Measurements from ENCODE around the gene TIMM29.
A peak's percentile ranks its signal among the peaks of the same experiment; 100 is the strongest.
"Not testable (repeated sequence)": the region's sequence is repeated elsewhere in the genome, so short reads cannot be mapped to it uniquely, and the experiment has no call there.

The TIMM29 gene

DNA sequence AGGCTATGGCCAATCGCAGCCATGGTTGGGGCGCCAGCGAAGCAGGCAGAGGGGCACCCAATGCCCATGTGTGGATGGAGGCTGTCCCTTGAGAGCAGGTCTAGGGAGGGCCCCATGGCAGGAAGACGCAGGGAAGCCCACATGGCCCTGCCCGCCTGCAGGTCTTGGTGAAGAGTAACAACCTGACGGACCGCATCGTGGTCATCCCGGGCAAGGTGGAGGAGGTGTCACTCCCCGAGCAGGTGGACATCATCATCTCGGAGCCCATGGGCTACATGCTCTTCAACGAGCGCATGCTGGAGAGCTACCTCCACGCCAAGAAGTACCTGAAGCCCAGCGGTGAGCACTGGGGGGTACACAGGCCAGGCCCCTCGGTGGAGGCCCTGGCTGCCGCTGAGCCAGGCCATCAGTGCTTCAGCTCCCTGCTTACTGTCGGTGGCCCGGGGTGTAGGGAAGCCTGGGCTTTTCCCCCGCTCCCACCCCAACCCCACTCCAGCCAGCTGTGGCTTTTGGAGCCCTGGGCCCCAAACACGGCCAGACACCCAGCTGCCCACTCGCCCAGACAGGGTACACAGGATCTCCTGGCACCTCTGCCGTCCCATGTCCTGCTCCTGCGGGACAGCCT lies 14.8 kb upstream of the TIMM29 start:
- DNase-seq: no peak

DNA sequence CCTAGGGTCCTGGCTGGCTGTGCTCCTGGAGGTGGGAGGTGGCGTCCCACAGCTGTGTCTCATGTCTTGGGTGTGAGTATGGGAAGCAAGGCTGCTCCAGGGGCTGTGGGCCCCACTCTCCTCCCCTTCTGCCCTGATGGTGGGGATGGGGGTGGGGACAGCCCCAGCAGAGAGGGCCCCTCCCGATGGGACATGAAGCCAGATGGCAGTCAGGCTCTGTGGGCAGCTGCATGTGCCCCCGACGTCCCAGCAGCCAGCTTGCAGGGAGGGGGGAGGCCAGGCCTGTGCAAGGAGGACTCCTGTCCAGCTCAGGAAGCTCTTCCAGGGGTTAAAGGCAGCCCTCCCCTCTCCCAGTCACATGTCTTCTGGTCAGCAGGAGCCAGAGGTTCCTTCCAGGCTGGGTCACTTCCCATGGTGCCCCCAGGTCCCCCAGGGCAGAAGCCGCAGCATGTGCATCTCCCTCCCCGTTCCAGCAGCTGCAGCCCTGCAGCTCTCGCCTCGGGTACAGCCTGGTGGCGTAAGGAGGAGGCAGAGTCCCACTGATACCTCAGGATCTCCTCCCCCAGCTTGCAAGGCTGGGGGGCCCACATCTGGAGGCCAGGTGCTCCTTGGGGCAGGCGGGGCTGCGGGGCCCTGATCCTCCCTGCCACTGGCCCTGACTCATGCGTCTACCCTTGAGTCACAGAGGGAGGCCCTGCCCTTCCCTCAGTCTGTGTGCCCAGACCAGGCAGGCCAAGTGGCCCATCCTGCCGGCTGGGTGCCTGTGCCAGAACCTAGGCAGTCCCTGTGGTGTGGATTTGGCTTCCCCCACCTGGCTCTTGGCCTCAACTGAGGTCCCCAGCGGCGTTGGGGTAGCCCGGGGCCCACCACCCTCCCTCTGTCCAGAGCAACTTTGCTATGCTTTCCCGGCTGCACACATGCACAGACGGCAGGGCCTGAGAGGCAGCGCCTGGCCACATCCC lies 13.2 kb upstream of the TIMM29 start:
- no peak for DNase-seq

DNA sequence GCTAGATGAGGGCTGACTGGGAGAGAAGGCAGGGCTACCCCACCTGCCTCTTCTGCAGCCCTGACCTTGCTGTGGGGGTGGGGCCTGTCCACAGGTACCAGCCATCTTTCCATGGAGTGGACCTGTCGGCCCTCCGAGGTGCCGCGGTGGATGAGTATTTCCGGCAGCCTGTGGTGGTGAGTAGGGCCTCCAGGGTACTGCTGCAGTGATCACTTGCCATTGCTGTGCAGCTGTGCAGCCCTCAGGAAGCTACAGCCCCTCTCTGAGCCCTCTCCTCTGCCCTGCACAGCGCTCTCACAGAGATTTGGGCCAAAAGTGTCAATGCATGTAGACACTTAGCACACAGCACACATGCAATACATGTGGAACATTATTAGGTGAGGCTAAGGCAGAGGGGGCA lies 12.0 kb upstream of the TIMM29 start:
- no peak for DNase-seq

DNA sequence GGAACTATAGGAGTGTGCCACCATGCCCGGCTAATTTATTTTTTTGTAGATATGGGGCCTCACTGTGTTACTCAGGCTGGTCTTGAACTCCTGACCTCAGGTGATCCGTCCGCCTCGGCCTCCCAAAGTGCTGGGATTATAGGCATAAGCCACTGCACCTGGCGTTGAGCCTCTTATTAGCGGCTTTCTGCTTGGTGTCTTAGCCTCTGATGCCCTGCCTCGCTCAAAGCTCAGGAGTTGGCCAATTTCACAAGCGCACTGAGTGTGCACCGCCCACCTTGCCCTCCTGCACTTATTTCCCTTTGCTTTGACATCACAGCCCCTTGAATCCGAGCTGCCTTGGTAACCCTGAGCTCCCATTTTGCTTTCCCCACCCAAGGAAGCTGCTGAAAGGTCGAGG lies 10.3 kb upstream of the TIMM29 start:
- DNase-seq: no peak

DNA sequence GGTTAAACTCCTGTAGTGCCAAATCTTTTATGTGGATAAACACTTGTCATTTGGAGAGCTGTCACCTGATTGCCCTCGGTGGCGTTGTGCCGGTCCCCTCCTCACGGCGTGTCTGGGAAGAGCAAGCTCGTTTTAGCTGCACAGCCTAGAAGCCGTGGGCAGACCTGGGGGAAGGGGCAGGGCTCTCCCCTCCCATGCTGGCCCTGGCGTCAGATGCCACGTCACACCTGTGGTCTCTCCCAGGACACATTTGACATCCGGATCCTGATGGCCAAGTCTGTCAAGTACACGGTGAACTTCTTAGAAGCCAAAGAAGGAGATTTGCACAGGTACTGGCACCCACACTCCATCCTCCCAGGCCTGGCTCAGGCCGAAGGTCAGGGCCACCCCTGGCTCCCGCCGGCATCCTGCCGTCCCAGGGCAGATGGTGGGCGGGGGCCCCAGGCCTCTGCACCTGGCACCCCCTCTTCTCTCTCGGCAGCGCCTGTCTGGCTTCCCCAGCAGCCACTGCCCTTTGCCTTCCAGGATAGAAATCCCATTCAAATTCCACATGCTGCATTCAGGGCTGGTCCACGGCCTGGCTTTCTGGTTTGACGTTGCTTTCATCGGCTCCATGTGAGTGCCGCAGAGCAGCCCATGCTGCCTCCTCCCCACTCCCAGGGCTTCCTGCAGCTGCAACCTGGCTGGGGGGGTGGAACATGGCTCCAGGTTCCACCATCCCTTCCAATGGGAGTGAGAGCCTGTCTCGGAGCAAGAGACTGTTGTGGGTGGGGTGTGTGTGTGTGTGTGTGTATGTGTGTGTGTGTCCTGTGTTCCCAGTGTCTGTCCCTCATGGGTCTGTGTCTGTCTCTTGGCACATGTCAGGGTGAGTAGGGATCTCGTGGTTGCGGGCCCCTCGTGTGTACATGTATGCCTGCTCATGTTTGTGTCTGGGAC lies 9.0 kb upstream of the TIMM29 start:
- DNase-seq: no peak

DNA sequence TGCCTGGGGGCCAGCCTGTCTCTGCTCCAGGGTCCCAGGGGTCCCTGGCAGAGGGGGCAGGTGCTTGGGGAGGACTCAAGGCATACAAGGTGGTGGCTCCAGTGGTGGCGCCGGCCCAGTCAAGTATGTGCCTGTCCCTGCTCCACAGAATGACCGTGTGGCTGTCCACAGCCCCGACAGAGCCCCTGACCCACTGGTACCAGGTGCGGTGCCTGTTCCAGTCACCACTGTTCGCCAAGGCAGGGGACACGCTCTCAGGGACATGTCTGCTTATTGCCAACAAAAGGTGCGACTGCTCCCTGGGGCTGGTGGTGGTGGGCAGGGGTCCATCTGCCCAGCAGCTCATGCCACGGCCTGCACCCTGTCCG lies 8.3 kb upstream of the TIMM29 start:
- DNase-seq: no peak

DNA sequence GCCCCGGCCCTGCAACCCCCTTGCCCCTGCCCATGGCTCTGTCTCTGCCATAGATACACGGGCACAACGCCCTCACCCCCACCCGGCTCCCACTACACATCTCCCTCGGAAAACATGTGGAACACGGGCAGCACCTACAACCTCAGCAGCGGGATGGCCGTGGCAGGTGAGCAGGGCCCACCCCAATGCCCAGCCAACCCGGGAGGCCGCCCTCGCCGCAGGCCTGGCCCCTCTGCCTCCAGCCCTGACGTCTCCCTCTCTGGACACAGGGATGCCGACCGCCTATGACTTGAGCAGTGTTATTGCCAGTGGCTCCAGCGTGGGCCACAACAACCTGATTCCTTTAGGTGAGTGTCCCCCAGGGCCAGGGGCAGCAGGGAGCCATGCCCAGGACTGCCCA lies 7.8 kb upstream of the TIMM29 start:
- DNase-seq: no peak

DNA sequence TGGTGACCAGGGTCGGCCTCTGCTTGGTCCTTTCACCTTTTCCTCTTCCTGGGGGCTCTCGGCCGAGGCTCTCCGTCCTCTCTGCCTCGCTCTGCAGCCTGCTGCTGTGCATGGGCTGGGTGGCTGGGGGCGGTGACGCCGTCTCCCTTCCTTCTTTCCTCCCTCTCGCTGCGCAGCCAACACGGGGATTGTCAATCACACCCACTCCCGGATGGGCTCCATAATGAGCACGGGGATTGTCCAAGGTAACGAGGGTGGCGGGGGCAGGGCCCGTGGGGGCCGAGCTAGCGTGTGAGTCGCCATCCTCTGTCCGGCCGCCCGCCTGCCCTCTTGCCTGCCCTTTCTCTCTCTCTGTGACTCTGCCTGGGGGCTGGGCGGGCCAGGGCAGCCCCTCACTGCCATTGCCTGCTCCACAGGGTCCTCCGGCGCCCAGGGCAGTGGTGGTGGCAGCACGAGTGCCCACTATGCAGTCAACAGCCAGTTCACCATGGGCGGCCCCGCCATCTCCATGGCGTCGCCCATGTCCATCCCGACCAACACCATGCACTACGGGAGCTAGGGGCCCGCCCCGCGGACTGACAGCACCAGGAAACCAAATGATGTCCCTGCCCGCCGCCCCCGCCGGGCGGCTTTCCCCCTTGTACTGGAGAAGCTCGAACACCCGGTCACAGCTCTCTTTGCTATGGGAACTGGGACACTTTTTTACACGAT lies 7.3 kb upstream of the TIMM29 start:
- no peak for DNase-seq

DNA sequence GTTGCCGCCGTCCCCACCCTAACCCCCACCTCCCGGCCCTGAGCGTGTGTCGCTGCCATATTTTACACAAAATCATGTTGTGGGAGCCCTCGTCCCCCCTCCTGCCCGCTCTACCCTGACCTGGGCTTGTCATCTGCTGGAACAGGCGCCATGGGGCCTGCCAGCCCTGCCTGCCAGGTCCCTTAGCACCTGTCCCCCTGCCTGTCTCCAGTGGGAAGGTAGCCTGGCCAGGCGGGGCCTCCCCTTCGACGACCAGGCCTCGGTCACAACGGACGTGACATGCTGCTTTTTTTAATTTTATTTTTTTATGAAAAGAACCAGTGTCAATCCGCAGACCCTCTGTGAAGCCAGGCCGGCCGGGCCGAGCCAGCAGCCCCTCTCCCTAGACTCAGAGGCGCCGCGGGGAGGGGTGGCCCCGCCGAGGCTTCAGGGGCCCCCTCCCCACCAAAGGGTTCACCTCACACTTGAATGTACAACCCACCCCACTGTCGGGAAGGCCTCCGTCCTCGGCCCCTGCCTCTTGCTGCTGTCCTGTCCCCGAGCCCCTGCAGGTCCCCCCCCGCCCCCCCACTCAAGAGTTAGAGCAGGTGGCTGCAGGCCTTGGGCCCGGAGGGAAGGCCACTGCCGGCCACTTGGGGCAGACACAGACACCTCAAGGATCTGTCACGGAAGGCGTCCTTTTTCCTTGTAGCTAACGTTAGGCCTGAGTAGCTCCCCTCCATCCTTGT lies 6.5 kb upstream of the TIMM29 start:
- DNase-seq: no peak

DNA sequence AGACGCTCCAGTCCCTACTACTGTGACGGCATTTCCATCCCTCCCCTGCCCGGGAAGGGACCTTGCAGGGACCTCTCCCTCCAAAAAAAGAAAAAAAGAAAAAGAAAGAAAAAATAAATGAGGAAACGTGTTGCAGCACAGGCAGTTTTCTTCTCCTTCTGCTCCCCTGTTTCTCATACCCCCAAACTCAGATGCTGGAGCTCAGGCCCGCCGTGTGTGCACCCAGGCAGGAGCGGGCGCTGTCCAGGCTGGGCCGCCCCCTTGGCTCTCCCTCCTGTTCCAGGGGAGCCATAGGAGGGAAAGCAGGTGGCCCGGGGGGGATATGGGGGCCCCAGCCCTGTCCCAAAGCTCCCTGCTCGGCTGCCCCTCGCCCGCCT lies 6.0 kb upstream of the TIMM29 start:
- DNase-seq: no peak

DNA sequence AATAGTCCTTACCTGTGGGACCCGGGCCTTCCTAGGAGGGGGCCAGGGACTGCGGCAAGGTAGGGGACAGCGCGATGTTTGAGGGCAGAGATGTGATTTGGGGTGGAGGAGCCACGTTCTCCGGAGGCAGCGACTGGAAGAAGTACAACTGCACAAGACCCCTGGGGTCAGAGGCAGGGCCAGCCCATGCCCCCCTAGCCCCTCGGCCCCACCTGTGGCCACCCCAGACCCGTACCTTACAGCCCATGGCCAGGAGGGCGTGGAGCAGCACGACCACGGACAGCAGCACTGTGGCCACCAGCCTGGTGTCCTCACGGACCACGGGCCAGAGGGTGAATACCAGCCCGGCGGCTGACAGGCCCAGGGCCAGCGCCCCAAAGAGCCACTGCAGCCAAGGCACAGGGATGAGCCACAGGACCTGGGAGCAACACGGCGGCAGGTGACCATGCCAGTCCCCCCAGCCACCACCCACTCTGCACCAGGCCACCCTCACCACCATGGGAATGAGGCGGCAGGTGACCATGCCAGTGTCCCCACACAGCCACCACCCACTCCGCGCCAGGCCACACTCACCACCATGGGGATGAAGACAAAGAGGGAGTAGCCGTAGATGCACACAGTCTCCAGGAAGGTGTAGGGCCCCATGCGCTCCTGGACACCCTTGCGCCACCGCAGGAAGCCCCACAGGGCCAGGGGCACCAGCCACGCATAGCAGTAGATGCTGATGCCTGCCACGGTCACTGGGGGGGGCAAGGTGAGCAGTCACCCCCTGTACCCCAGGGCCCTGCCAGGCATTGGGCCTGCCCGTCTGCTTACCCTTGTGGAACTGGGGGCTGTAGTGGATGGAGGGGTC lies 5.1 kb upstream of the TIMM29 start:
- DNase-seq: no peak

DNA sequence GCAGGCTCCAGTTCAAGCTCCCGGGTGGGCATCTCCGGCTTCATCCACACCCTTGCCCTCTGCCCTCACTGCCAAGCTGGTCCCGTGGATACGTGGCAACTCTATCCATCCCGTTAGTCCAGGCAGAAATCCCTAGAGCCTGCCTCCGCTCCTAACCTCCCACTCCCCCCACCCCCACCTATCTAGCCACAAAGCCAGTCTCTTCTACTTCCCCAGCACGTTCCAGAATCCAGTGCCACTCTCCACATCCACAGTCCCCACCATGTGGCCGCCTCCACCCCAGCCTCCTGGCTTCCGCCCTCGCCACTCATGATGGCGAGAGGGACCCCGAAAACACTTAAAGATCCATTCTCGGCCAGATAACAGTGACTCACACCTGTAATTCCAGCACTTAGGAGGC lies 4.0 kb upstream of the TIMM29 start:
- DNase-seq: no peak

DNA sequence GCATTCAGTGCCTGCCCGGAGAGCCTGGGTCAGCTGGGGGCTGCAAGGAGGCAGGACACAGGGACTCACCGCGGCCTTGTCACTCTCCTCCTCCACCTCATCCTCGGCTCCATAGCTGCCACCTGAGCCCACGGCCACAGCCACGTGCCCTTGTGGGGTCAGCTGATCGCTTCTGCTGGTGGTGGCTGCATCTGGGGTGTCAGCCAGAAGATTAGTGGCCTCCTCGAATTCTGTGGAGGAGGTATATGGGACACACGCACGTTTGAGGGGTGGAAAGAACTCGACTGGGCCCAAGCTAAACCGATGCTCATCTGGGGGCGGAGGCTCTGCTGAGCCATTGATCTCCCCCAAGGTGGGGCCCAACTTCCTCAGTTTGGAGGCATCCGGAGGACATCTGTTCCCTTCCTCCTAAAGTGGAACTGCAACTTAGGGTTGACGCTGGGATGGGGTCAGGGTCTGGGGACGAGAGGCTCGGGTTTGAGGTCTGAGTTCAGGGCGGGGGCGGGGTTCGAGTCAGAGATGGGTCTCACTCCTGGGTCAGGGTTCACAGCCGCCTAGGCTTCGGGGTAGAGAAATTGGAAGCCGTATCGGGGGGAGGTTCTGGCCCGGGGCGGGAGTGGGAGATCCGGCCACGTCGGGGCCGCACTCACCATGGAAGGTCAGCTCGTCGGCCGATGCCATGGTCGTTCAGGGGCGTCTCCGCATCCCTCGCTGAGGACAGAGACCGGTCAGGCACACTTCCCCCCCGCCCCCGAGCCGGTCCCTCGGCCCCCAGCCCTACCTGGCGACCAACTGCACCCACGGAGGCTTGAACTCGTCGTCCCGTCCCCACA lies 665 bp upstream of the TIMM29 start:
- DNase-seq: peak; percentile 15

DNA sequence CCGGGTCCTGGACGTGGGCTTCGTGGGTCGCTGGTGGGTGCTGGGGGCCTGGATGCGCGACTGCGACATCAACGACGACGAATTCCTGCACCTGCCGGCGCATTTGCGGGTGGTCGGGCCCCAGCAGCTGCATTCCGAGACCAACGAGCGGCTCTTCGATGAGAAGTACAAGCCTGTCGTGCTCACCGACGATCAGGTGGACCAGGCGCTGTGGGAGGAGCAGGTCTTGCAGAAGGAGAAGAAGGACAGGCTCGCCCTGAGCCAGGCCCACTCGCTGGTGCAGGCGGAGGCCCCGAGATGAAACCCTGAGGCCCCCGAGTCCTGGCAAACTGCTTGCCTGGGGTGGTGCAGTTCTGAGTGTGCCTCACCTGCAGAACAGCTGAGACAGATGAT lies 787 bp downstream of the TIMM29 start:
- no peak for DNase-seq

DNA sequence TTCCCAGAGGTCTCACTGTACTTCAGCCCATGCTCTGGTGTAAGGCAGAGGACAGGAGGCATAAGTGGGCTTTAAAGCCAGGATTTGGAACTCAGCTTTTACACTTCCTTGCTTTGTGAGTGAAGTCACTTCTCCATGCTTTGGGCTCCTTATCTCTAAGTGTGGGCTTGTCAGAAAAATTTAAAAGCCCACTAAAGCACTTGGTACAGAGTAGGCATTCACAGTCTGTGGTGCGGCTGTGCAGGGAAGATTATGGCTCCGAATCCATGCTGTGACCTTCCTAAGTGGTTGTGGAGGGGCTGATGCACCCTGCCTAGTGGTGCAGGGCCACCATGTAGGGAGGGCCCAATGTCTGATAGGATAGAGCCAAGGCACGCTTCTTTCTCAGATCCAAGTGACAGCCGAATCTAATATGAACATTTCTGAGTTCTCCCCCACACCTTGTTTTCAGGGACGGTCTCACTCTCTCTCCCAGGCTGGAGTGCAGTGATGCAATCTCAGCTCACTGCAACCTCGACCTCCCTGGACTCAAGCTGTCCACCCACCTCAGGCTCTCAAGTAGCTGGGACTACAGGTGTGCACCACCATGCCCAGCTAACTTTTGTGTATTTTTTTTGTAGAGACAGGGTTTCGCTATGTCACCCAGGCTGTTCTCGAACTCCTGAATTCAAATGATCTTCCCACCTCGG lies 6.9 kb downstream of the TIMM29 start:
- no peak for DNase-seq

DNA sequence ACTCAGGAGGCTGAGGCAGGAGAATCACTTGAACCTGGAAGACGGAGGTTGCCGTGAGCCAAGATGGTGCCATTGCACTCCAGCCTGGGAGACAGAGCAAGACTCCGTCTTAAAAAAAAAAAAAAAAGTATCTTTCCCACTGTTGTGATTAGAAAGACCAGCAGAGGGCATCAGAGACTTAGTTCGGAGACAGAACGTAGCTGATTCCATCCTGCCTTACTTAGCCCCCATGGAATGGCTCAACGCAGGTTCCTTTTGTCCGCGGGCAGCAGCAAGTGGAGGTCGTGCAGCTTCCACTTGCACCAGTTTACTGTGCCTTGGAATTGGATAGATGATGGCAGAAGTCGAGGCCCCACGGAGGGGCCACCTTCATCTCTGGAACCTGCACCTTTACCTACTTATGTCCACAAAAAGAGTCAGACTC lies 8.1 kb downstream of the TIMM29 start:
- peak; percentile 47 for DNase-seq

DNA sequence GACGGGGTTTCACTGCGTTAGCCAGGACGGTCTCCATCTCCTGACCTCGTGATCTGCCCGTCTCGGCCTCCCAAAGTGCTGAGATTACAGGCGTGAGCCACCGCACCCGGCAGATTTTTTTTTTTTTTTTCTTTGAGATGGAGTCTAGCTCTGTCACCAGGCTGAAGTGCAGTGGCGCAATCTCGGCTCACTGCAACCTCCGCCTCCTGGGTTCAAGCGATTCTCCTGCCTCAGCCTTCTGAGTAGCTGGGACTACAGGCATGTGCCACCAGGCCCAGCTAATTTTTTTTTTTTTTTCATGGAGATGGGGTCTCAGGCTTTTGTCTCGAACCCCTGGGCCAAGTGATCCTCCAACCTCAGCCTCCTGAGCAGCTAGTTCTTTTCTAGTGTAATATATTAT lies 13.0 kb downstream of the TIMM29 start:
- not testable (repeated sequence) for DNase-seq

DNA sequence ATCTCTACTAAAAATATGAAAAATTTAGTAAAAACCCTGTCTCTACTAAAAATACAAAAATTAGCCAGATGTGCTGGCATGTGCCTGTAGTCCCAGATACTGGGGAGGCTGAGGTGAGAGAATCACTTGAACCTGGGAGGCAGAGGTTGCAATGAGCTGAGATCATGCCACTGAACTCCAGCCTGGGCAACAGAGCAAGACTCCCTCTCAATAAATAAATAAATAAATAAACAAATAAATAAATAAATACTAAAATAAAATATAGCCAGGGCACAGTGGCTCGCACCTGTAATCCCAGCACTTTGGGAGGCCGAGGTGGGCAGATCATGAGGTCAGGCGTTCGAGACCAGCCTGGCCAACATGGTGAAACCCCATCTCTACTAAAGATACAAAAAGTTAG lies 14.8 kb downstream of the TIMM29 start:
- not testable (repeated sequence) for DNase-seq

DNA sequence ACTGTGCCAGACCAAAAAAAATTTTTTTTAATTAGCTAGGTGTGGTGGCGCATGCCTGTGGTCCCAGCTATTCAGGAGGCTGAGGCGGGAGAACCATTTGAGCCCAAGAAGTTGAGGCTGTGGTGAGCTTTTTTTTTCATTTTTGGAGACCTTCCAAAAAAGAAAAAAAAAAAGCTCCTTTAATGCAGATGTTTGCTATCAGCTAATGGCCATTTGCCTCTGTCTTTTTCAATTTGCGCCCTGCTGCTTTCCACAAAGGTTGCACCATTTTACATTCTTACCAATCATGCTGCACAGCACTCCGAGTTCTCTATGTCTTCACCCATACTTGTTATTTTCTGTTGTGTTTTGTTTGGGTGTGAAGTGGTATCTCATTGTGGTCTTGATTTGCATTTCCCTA lies 16.7 kb downstream of the TIMM29 start:
- no peak for DNase-seq
